CD4-positive, alpha-beta memory T cell (primary cell): Measurements from ENCODE around the gene LSM8. TPM values are rescaled to one million over a fixed set of nuclear protein-coding genes. Genes with fewer than 3 reads are reported as not detected.

Source experiments
- CTCF ChIA-PET: fragments of 350-600 bp; sonication (Branson Sonifier 250); formaldehyde crosslinking; loops from one replicate; lab custom pipeline; 2021; ENCODE audit warnings: inconsistent platforms; ENCODE audit not compliant: partially characterized antibody; lab: Charles Lee
- POLR2A ChIA-PET: fragments of 350-600 bp; sonication (Branson Sonifier 250); formaldehyde crosslinking; loops from one replicate; lab custom pipeline; 2021; ENCODE audit not compliant: partially characterized antibody; lab: Charles Lee
- DNase-seq, 5 donors: peaks; one replicate each; pipeline versions ENCODE4 v3.0.0 to v3.0.0-alpha.2; 2020 to 2022; ENCODE audit warnings: mixed read lengths in 1 of 5
- H3K27ac ChIP-seq: one replicate; pipeline ENCODE4 v1.7.0; 2013; ENCODE audit warnings: low read depth, low read length
- H3K27me3 ChIP-seq: 2 replicates; pipeline ENCODE4 v1.7.0; 2013; ENCODE audit warnings: mild to moderate bottlenecking, low read length, moderate library complexity; ENCODE audit not compliant: insufficient read depth
- H3K36me3 ChIP-seq: 2 replicates; pipeline ENCODE4 v1.7.0; 2013; ENCODE audit warnings: mild to moderate bottlenecking, low read length, moderate library complexity; ENCODE audit not compliant: insufficient read depth
- H3K4me1 ChIP-seq: 2 replicates; pipeline ENCODE4 v1.7.0; 2013; ENCODE audit warnings: mild to moderate bottlenecking, low read length, moderate library complexity; ENCODE audit not compliant: insufficient read depth
- H3K4me3 ChIP-seq, 2 donors: one replicate each; pipeline ENCODE4 v1.7.0; 2013; ENCODE audit warnings: low read length in 2 of 2, mild to moderate bottlenecking in 1 of 2
- H3K9me3 ChIP-seq, 2 donors: one replicate each; pipeline ENCODE4 v1.7.0; 2013; ENCODE audit warnings: low read length in 2 of 2, control low read depth in 1 of 2; ENCODE audit not compliant: control insufficient read depth in 1 of 2
- H3K27ac Mint-ChIP-seq, 7 donors: one replicate each; pipeline ENCODE4 v1.8.0; 2020 to 2021; ENCODE audit warnings: mixed read lengths in 7 of 7, mild to moderate bottlenecking in 6 of 7, inconsistent platforms in 3 of 7, moderate library complexity in 3 of 7
- H3K27me3 Mint-ChIP-seq, 2 donors: one replicate each; pipeline ENCODE4 v1.8.0; 2020 to 2021; ENCODE audit warnings: mixed read lengths in 2 of 2
- H3K36me3 Mint-ChIP-seq, 2 donors: one replicate each; pipeline ENCODE4 v1.8.0; 2020 to 2021; ENCODE audit warnings: mixed read lengths in 2 of 2, inconsistent platforms in 1 of 2, mild to moderate bottlenecking in 1 of 2
- H3K4me1 Mint-ChIP-seq, 4 donors: one replicate each; pipeline ENCODE4 v1.8.0; 2020 to 2021; ENCODE audit warnings: mixed read lengths in 4 of 4, mild to moderate bottlenecking in 1 of 4
- H3K4me3 Mint-ChIP-seq, 8 donors: one replicate each; pipeline ENCODE4 v1.8.0; 2020 to 2021; ENCODE audit warnings: mixed read lengths in 8 of 8, mild to moderate bottlenecking in 7 of 8, moderate library complexity in 6 of 8, inconsistent platforms in 3 of 8
- H3K9me3 Mint-ChIP-seq, 8 donors: one replicate each; pipeline ENCODE4 v1.8.0; 2020 to 2021; ENCODE audit warnings: mixed read lengths in 8 of 8, mild to moderate bottlenecking in 5 of 8, inconsistent platforms in 3 of 8, moderate library complexity in 1 of 8
- intact Hi-C: fragments of 100-400 bp; cut with micrococcal nuclease; formaldehyde crosslinking; loops from one replicate; pipeline ENCODE4 v1.15.1; 2023
- polyA plus RNA-seq, 2 donors: library from polyadenylated mRNA; unstranded; fragments of 300-500 nt; fragmentation: Illumina TruSeq; gene quantifications; one replicate each; pipeline ENCODE4 v1.2.3, GENCODE V29; 2021
- total RNA-seq, 2 experiments: library from RNA; stranded (reverse); gene quantifications; one replicate each; pipeline ENCODE4 v1.2.3, GENCODE V29; 2021

LSM8 gene
- total and polyA plus RNA-seq, 4 experiments from 2014 or later = 34.6 to 64.1 (median 56.9) TPM

DNA sequence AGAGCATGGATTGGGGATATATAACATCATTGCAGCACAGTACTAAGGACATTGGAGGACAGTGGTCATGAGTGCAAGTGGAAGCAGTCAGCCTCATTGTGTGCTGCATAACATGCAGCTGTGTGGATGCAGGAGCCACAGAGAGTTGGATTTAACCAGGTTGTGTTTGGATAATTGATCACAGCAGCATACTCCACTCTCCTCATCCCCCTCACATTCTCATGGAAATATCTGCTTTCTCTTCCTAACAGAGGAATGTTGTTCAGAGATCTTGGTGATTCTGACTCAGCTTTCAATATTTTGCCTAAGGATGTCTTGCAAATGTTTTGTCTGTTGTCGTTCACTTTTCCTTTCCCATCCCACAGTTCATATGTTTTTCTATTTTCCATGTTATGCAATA is 31.8 kb upstream of the LSM8 start:
- intact Hi-C loops = loop anchor here (2.0 kb wide), 2 partner anchors 45 to 1167 kb away; no protein-coding TSS in a partner anchor
- H3K4me3 Mint-ChIP-seq = no peak overlapping the region
- Histone ChIP-seq H3K4me3 (no peak overlapping the region), H3K4me1 (no peaks in the 10 kb centered on the region), H3K27me3 (no peaks in the 10 kb centered on the region), H3K36me3 (no peaks in the 10 kb centered on the region), H3K9me3 (no peaks in the 10 kb centered on the region), H3K27ac (no peak overlapping the region)
- ChIA-PET CTCF (interaction anchor here (0.8 to 2.9 kb wide), 5 partner anchors 15 to 1558 kb away, joined by 3 to 14 read pairs (median 3); no protein-coding TSS in a partner anchor), POLR2A (no interaction called here)
- DNase-seq = no peak
- H3K36me3 Mint-ChIP-seq = no peaks in the 10 kb centered on the region
- peaks cover 20% of the 10 kb centered on the region in 2 donors for H3K27me3 Mint-ChIP-seq
- no peaks in the 10 kb centered on the region for H3K9me3 Mint-ChIP-seq
- no peaks in the 10 kb centered on the region for H3K4me1 Mint-ChIP-seq
- no peak overlapping the region for H3K27ac Mint-ChIP-seq

DNA sequence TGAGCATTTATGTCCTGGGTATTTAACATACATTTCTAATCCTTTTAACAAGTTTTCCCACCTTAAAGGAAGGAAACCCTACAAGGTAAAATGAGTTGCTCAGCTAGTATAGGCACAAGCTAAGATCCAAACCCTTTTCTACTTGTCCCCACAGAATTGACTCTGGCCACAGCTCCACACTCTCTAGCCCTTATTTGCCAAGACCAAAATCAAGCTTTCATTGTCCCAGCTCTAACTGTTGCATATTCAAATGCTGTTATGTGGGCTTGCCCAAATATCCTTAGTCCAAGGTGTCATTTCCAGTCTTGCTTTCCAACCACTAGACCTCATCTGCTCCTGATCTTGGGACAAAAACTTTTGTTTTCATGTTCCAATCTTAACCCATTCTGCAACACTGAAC is 31.3 kb upstream of the LSM8 start:
- CTCF ChIA-PET = interaction anchor here (0.8 to 2.9 kb wide), 5 partner anchors 15 to 1558 kb away, joined by 3 to 14 read pairs (median 3); no protein-coding TSS in a partner anchor
- intact Hi-C loops = loop anchor here (1.0 to 2.0 kb wide), 3 partner anchors 44 to 1222 kb away; no protein-coding TSS in a partner anchor
- H3K27ac Mint-ChIP-seq = no peak overlapping the region

DNA sequence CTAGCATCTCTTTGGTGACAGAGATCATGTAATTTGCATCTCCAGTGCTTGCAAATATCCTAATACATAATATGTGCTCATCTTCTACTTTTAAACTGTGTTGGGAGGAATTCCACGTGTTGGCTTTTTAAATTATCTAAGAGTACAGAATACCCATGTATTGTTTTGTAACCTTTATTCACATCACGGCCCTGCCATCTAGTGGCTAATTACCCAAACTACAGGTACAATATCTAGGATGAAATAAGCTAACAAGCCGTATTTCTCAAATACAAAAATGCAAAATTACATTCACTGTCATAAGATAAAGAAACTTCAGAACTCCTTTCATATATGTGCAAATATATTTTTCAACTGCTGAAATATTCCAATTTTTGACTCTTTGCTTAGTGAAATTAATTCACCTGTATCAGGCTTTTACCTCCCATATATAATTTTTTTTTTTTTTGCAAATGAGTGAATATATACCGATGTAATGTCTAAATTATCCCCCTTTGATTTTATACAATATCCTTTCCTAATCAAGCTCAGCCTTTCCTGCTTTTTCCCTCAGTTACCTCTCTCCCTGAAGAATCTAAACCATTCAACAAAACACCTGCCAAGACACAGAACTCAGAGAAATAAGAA is 30.3 kb upstream of the LSM8 start:
- Mint-ChIP-seq H3K4me3 (no peak overlapping the region), H3K27ac (no peak overlapping the region), H3K4me1 (no peaks in the 10 kb centered on the region), H3K27me3 (peaks cover 20% of the 10 kb centered on the region in 2 donors), H3K9me3 (peaks cover 0 to 6% (median 3%) of the 10 kb centered on the region in 8 donors), H3K36me3 (peaks cover 0 to 3% of the 10 kb centered on the region in 2 donors)
- ChIA-PET POLR2A (no interaction called here), CTCF (interaction anchor here (0.9 to 2.9 kb wide), 7 partner anchors 8 to 47 kb away, joined by 3 to 14 read pairs (median 3); no protein-coding TSS in a partner anchor)
- peak; percentile 18 to 40 (median 34) for DNase-seq
- H3K4me1 ChIP-seq = no peaks in the 10 kb centered on the region
- no peak overlapping the region for H3K4me3 ChIP-seq
- no peaks in the 10 kb centered on the region for H3K9me3 ChIP-seq
- no peaks in the 10 kb centered on the region for H3K36me3 ChIP-seq
- no peak overlapping the region for H3K27ac ChIP-seq
- no peaks in the 10 kb centered on the region for H3K27me3 ChIP-seq
- intact Hi-C loops = loop anchor here (1.0 to 2.0 kb wide), 3 partner anchors 43 to 1223 kb away; no protein-coding TSS in a partner anchor

More for the DNA sequence above, 31.3 kb upstream of the LSM8 start:
- Mint-ChIP-seq H3K4me1 (no peaks in the 10 kb centered on the region), H3K9me3 (no peaks in the 10 kb centered on the region), H3K27me3 (peaks cover 20% of the 10 kb centered on the region in 2 donors), H3K36me3 (no peaks in the 10 kb centered on the region), H3K4me3 (no peak overlapping the region)
- Histone ChIP-seq H3K4me3 (no peak overlapping the region), H3K4me1 (no peaks in the 10 kb centered on the region), H3K36me3 (no peaks in the 10 kb centered on the region), H3K27me3 (no peaks in the 10 kb centered on the region), H3K9me3 (no peaks in the 10 kb centered on the region), H3K27ac (no peak overlapping the region)
- no peak for DNase-seq
- POLR2A ChIA-PET = no interaction called here

DNA sequence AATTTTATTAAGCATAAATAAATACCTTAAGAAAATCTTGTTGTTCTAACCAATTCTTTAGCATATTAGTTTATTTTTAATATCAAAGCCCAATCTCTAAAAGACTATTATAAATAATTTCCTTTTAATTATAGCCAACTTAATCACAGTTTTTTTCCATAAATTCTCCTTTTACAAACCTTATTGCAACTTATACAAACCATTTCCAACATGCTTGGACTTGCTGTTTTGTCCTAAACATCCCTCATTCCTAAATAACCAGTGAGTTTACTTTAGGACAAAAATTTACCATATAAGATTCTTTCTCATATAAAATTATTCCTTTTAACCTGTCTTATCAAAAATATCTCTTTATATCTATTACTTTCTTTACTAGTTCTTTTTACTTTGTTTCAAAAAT is 25.2 kb upstream of the LSM8 start:
- Mint-ChIP-seq H3K36me3 (peaks cover 0 to 3% of the 10 kb centered on the region in 2 donors), H3K9me3 (peaks cover 0 to 8% (median 3%) of the 10 kb centered on the region in 8 donors), H3K27ac (no peak overlapping the region), H3K4me1 (no peaks in the 10 kb centered on the region), H3K27me3 (peaks cover 11 to 17% of the 10 kb centered on the region in 2 donors), H3K4me3 (no peak overlapping the region)
- no peak for DNase-seq
- Histone ChIP-seq H3K9me3 (no peaks in the 10 kb centered on the region), H3K27ac (no peak overlapping the region), H3K36me3 (no peaks in the 10 kb centered on the region), H3K27me3 (no peaks in the 10 kb centered on the region), H3K4me3 (no peak overlapping the region), H3K4me1 (no peaks in the 10 kb centered on the region)
- ChIA-PET CTCF (interaction anchor here (1.3 to 1.4 kb wide), 3 partner anchors 13 to 946 kb away, joined by 3 to 5 read pairs (median 3); no protein-coding TSS in a partner anchor), POLR2A (no interaction called here)
- intact Hi-C loops = no loop called here

DNA sequence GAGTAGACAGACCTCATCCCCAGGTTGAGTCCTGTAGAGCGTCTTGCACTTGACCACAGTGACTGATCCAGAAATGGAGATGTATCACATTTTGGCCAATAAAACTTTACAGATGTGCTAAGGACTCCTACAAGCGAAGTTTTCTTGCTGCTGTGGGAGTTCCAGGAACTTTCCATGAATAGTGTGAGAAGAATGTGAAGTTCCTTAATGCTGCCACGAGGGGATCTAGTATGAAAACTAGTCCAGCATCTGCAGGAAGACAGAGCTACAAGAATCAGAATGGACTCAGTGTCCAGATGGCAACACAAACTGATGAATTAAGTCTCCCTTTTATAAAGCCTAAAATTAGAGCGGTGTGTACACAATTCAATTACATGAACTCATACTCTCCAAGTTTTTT is 14.8 kb upstream of the LSM8 start:
- intact Hi-C loops = no loop called here
- ChIA-PET CTCF (interaction anchor here (3.2 kb wide), 1 partner anchor 16 kb away, joined by 14 read pairs; no protein-coding TSS in a partner anchor), POLR2A (no interaction called here)
- Histone ChIP-seq H3K36me3 (no peaks in the 10 kb centered on the region), H3K9me3 (no peaks in the 10 kb centered on the region), H3K27ac (no peak overlapping the region), H3K4me3 (no peak overlapping the region), H3K27me3 (no peaks in the 10 kb centered on the region), H3K4me1 (no peaks in the 10 kb centered on the region)
- Mint-ChIP-seq H3K4me1 (no peaks in the 10 kb centered on the region), H3K27ac (no peak overlapping the region), H3K27me3 (peaks cover 26% of the 10 kb centered on the region in 2 donors), H3K4me3 (no peak overlapping the region), H3K36me3 (no peaks in the 10 kb centered on the region), H3K9me3 (no peaks in the 10 kb centered on the region)
- no peak for DNase-seq

DNA sequence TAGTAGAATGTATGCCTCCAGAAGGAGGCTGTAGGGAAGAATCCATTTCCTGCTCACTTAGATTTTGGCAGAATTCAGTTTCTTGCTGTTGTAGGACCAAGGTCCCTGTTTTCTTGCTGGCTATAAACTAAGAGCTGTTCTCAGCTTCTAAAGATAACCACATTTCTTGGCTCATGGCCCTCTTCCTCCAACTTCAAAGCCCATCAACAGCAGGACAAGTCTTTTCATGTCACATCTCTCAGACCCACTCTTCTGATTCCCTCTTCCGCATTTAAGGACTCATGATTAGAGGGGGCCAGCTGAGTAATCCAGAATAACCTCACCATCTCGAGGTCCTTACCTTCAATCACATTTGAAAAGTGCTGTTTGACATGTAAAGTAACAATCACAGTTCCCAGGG is 8.2 kb upstream of the LSM8 start:
- Histone ChIP-seq H3K36me3 (no peaks in the 10 kb centered on the region), H3K4me3 (no peak overlapping the region), H3K27ac (no peak overlapping the region), H3K4me1 (no peaks in the 10 kb centered on the region), H3K9me3 (no peaks in the 10 kb centered on the region), H3K27me3 (no peaks in the 10 kb centered on the region)
- ChIA-PET CTCF (no interaction called here), POLR2A (no interaction called here)
- DNase-seq = no peak
- H3K27ac Mint-ChIP-seq = no peak overlapping the region
- no peaks in the 10 kb centered on the region for H3K9me3 Mint-ChIP-seq
- no peaks in the 10 kb centered on the region for H3K4me1 Mint-ChIP-seq
- intact Hi-C loops = loop anchor here (2.0 kb wide), 1 partner anchor 17 kb away; no protein-coding TSS in a partner anchor
- H3K4me3 Mint-ChIP-seq = no peak overlapping the region
- H3K36me3 Mint-ChIP-seq = no peaks in the 10 kb centered on the region
- H3K27me3 Mint-ChIP-seq = peaks cover 10 to 15% of the 10 kb centered on the region in 2 donors

DNA sequence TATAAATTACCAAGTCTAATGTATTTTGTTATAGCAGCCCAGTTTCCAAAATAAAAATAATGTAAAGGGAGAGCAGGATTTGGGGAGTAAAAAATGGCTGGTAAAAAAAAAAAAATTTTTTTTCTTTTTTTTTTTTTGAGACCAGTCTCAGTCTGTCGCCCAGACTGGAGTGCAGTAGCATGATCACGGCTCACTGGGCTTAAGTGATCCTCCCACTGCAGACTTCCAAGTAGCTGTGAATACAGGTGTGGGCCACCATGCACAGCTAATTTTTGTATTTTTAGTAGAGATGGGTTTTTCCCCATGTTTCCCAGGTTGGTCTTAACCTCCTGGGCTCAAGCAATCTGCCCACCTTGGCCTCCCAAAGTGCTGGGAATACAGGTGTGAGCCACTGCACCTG is 4.8 kb upstream of the LSM8 start:
- Mint-ChIP-seq H3K4me1 (peaks cover 9 to 16% (median 10%) of the 10 kb centered on the region in 4 donors), H3K27me3 (peaks cover 0 to 6% of the 10 kb centered on the region in 2 donors)

More for the DNA sequence above, 4.8 kb upstream of the LSM8 start:
- ChIA-PET POLR2A (no interaction called here), CTCF (interaction anchor here (0.5 to 1.8 kb wide), 2 partner anchors 17 to 356 kb away, joined by 3 to 5 read pairs; no protein-coding TSS in a partner anchor)
- Mint-ChIP-seq H3K4me3 (no peak overlapping the region), H3K9me3 (peaks cover 0 to 4% (median 0%) of the 10 kb centered on the region in 8 donors), H3K36me3 (peaks cover 0 to 4% of the 10 kb centered on the region in 2 donors), H3K27ac (no peak overlapping the region)
- Histone ChIP-seq H3K9me3 (no peaks in the 10 kb centered on the region), H3K4me1 (peaks cover 6% of the 10 kb centered on the region), H3K4me3 (no peak overlapping the region), H3K27me3 (no peaks in the 10 kb centered on the region), H3K27ac (no peak overlapping the region), H3K36me3 (no peaks in the 10 kb centered on the region)
- DNase-seq = no peak
- intact Hi-C loops = no loop called here
